ENCODE measurements around the gene CCDC85B.
A peak's percentile ranks its signal among the peaks of the same experiment; 100 is the strongest.

Gene CCDC85B

GRCh38 chr11:65894034-65894591 lies 3.6 kb downstream of the CCDC85B start:
- no peak for DNase-seq (ENCODE audit: extremely low read depth, low read depth)
- TF ChIP-seq CTCF (IDR thresholded peaks at IDR 0.05; ENCODE audit: low read depth, low read length): no peak

GRCh38 chr11:65895482-65895981 lies 5.1 kb downstream of the CCDC85B start:
- no peak for TF ChIP-seq CTCF (IDR thresholded peaks at IDR 0.05; ENCODE audit: low read depth, low read length)
- no peak for DNase-seq (ENCODE audit: extremely low read depth, low read depth)

- no peak for TF ChIP-seq CTCF (IDR thresholded peaks at IDR 0.05; ENCODE audit: low read depth, low read length)
Measured at GRCh38 chr11:65896034-65896999, 5.8 kb downstream of the CCDC85B start.

GRCh38 chr11:65897020-65897471 lies 6.6 kb downstream of the CCDC85B start:
- no peak for TF ChIP-seq CTCF (IDR thresholded peaks at IDR 0.05; ENCODE audit: low read depth, low read length)
- no peak for DNase-seq (ENCODE audit: extremely low read depth, low read depth)

More at GRCh38 chr11:65896034-65896999, 5.8 kb downstream of the CCDC85B start:
- DNase-seq (ENCODE audit: extremely low read depth, low read depth): no peak

- TF ChIP-seq CTCF (IDR thresholded peaks at IDR 0.05; ENCODE audit: low read depth, low read length): no peak
- DNase-seq (ENCODE audit: extremely low read depth, low read depth): no peak
Measured at GRCh38 chr11:65898656-65899355, 8.3 kb downstream of the CCDC85B start.

- no peak; the same call in 1 of the 2 replicates for TF ChIP-seq CTCF (IDR thresholded peaks at IDR 0.05; ENCODE audit: low read depth, low read length)
- DNase-seq (ENCODE audit: extremely low read depth, low read depth): peak; percentile 64
Measured at GRCh38 chr11:65899356-65900124, 9.1 kb downstream of the CCDC85B start.
